GM19025 (cell line): ENCODE results near the gene USP36.

Experiments used
- ATAC-seq: cut with Tn5 transposase; IDR thresholded peaks from one replicate; pipeline ENCODE4 v1.9.1; 2021; ENCODE audit warnings: mild to moderate bottlenecking, low read depth, moderate library complexity; ENCODE audit not compliant: unreplicated experiment

Gene USP36

GRCh38 chr17:78819402-78819801 is 21.2 kb downstream of the USP36 start:
- ATAC-seq = no peak

- ATAC-seq = no peak
Measured at GRCh38 chr17:78818932-78819331, 21.7 kb downstream of the USP36 start.

DNA sequence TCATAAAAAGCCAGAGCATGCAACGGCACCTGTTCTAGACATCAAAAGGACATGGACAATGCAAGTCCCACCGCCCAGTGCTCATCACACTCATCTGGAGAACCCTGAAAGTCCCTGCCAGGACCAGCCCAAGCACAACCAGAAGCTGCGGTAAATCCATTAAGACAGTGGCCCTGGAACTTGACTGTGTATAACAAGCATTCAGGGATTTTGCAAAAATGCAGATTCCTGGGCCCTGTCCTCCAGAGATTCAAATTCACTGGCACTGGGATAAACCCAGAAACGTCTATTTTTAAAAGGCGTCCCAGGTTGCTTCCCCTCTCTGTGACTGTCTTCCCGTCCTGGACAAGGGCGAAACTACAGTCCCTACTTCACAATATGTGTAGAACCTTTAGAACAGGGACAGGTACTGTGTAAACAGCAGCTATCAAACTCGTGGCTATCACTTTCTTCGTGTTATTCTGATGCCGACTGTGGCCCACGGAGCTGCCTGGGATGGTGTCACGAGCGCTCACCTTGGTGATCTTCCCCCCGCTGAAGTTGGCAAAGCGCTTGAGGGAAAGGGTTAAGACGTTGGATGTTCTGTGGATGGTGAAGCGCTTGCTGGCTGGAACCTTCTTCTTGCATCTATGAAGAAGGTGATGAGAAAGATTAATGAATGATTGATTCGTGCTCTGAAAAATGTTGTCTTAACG is 22.3 kb downstream of the USP36 start:
- ATAC-seq = no peak

GRCh38 chr17:78817123-78817522 is 23.5 kb downstream of the USP36 start:
- no peak for ATAC-seq

- no peak for ATAC-seq
Measured at GRCh38 chr17:78815696-78816095, 24.9 kb downstream of the USP36 start.

DNA sequence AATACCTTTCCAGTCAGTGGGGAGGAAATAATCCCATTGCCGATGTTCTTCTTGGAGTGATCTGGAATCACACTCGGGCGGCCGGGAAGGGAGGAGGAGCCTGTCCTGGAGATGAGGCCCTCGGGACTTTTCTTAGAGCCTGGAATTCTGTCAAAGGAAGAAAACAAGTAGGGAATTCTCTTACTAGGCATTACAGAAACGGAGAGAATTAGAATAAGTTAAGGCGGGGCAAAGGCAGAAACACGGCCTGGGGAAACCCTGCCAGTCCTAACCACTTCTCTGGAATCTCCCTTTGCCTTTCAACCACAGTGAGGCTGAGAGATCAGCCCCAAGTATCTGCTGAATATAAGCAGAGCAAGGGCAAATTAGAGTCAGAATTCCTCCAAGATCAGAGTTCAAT is 27.8 kb downstream of the USP36 start:
- no peak for ATAC-seq

DNA sequence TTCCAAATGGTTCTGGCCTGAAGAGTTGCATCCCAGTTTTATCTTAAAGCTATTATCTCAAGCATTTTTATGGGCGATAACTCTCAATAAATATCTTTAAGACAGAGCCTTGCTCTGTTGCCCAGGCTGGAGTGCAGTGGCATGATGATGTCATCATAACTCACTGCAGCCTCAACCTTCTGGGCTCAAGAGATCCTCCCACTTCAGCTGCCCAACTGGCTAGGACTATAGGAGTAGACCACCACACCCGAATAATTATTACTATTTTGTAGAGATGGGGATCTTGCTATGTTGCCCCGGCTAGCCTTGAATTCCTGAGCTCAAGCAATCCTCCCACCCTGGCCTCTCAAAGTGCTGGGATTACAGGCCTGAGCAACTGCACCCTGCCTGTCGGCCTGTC is 32.5 kb downstream of the USP36 start:
- ATAC-seq = no peak

DNA sequence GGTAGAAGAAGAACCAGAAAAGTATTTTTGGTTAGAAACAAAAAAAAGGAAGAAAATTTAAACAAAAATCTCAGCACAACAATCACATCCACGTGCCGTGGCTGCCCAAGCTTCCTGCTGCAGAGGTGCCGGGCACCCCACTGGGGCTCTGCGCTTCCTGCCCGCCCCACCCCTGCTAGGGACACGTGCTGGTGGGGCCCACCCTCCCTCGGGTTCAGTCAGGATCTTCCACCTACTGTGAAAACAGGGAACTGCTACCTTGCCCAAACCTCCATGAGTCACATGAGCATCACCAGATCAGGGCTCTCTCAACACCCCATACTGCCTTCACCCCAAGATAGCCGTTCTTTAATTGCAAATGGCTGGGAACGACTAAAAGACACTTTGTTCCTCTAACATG is 34.2 kb downstream of the USP36 start:
- ATAC-seq = no peak

DNA sequence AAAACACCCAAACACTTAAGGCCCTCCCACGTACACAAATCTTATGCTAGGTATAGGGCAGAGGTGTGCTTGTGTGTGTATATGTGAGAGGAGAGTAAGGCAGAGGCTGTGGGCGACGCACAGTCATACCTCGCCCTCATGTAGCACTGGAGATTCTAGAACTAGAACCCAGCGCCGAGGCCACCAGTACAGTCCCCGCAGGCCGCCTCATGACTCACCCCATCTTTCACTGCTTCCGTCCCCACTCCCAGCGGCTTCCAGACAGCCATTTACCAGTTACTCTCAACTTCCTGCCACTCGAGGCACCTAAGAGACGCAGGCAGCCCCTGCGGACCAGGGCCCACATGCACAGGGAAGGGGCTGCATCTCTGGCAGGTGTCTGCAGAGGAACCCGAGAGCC is 35.3 kb downstream of the USP36 start:
- no peak for ATAC-seq

DNA sequence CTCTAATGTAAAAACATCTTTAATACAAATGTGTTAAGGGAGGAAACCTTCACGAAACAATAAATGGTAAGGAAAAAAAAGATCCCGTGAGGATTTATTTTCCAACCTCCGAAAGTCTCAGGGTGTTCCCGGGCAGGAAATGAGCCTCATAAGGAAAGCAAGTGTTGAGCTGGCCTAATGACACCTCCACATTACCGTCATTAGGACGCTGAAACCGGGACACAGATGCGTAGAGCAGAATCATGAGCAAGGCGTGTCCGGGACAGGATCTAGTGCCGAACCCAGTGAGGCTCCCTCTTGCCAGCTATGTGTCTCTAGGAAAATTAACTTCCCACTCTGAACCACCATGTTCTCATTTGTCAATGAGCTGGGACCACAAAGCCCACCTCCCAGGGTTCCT is 35.8 kb downstream of the USP36 start:
- no peak for ATAC-seq

DNA sequence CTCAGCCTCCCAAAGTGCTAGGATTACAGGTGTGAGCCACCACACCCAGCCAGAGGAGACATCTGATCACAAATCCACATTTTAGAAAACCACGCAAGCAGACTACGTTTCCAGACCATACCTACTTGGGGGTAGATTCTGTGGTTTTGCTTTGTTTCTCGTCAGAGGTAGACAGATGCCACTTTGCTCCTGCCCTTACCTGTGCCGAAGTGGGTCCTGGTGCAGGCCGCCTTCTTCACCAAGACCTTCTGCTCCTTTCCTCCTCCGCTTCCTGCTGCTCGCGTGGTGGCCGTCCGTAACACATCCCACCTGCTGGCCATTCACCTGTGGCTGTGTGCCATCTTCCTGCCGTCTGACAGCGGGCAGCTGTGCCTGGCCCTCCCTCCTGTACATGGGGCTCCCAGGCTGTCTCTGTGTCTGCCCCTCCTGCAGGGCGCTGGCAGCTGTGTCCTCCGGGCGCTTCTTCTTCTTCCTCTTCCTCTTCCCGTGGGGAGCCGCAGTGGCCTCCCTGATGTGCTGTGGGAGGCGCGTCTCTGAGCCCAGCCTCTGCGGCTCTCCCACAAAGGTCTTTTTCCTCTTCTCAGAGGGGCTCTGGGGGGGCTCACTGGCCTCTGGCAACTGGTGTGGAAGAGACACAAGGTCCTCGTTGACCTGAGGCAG is 37.3 kb downstream of the USP36 start:
- ATAC-seq = no peak

DNA sequence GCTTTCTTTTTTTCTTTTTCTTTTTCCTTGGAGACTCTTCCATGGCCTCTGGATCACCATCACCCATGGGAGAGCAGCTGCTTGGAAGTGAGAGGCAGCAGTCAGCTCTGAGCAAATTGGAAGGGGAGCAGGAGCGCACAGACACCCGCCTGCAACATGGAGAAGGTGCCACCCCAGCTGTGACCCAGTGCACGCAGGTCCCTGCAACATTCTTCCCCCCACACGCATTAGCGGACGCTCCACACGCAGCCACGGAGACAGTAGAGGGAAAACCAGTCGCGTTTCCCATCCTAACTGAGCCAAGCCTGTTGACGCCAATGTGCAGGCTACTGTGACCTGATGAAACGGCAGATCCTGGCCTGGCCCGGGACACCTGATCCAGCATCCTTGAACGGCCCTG is 38.2 kb downstream of the USP36 start:
- no peak for ATAC-seq

- ATAC-seq = no peak
Measured at GRCh38 chr17:78802008-78802407, 38.6 kb downstream of the USP36 start.

DNA sequence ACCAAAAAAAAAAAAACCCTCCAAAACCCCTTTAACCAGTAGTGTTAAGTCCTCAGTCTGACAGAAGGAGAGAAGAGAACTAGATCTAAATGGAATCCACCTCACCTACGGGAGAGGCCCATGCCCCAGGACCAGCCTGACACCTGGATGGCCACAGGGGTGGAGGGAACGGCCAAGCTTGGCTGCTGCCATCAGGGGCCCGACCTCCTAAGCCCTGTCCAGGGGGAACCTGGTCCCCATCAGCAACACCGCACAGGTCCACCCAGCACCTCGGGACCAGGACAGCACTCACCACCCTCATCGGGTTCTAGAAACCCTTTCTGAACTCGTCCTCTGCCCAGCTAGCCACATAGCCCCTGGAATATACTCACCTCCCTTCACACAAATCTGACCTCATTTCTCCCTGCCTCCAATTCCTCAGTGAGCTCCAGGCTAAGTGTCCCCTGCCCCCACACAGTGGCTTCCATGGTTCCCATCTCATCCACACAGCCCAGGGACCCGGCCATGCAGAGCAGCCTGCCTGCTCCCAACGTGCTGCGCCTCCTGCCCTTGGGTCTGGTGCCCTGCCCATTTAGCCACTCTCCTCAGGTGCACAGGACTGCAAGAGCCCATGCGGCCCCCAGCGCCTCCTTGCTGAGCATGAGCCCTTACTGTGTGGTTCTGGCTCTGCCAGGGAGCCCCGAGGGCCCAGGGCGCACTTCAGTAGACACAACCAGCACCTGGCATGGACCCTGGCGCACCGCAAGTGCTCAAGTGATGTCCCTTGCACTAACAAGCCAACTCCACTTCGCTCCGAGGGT is 40.3 kb downstream of the USP36 start:
- ATAC-seq = no peak

DNA sequence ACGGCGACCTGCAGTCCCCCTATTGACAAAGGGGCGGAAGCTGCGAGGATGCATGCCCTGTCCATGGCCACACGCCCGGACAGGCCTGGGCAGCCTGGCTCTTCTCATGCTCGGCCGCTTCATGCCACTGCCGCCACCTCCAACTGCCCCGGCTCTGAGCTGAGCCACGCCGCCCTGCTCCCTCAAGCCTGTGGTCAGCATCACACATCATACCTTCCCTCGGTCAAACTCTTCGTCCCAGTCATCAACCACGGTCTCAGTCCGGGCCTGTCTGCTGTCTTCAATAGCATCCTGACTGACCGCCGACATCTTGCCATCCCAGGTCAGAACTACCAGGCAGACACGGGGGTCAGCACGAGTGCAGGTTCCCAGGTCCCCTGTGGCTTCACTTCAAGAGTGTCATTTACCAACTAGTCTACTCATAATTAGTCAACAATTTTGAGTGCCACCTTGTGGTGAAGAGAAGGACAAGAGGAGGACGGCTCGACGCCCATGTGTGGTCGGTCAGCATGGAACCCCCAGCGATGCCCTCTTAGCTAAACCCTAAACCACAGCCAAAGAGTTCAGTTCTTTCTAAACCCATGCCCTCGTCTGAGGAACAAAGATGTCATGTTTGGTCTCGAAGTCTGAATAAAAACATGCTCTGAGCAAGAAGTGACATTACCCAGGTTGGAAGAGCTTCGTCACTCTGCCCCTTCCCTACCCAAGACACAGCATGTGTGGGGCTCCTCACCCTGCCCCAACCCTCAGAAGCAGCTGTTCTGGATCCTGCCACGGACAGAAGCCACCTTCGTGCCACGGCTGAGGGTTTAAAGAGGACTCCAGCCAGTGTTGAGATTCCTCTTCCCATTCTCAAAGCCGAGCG is 41.7 kb downstream of the USP36 start:
- ATAC-seq = no peak

- no peak for ATAC-seq
Measured at GRCh38 chr17:78797691-78798585, 42.7 kb downstream of the USP36 start.

DNA sequence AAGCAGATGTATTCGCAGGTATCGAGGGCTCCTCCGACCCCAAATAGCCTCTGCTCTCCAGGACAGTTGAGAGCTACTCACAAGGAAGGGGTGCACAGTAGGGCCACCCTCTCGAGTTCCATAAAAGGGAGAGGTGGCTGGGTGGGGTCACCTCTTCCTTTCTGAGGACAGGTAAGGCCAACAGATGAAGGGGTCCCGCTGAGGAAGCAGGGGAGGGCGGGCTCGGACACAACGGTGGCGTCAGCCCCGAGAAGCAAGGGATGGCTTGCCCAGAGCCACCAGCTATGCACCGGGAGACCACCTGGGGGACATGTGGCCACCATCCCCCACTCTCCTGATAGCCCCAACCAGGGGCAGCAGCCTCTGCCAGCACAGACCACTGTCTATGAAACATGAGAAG is 43.4 kb downstream of the USP36 start:
- ATAC-seq = no peak

DNA sequence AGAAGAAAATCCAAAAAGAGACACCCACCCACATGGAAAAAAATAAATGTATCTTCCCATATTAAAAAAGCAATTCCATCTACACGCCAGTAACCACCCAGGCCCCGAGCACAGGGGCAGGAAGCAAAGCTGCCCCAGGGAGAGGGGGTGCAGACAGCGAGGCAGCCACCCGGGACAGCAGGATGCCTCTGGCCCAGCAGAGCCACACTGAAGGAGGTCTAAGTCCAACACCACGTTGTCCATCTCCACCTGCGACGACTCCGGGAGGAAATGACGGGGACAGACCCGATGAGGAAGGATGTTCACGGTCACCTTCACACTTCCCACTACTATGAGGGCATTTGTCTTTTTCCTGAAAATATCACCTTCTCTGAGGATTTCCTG is 44.1 kb downstream of the USP36 start:
- ATAC-seq = no peak

GRCh38 chr17:78795861-78796516 is 44.6 kb downstream of the USP36 start:
- ATAC-seq = no peak
